MCF 10A (cell line): Measurements from ENCODE around the gene CHGA. TPM values are rescaled to one million over a fixed set of nuclear protein-coding genes. Genes with fewer than 3 reads are reported as not detected.
A peak's percentile ranks its signal among the peaks of the same experiment; 100 is the strongest.

ENCODE experiments used
- BruUV-seq: library from RNA; stranded (reverse); fragments of 400-500 nt; replicated peaks from 2 replicates; lab custom pipeline; 2021; lab: Mats Ljungman, UMichigan
- CTCF ChIA-PET: fragments of 300-600 bp; sonication (Branson Sonifier 250); formaldehyde crosslinking; extraction: SDS; loops from one replicate; lab custom pipeline; 2021; ENCODE audit warnings: antibody characterized with exemption, inconsistent platforms; lab: Yijun Ruan, JAX
- POLR2A ChIA-PET: fragments of 300-600, 350-650 bp; sonication (Branson Sonifier 250); formaldehyde crosslinking; extraction: SDS; loops from one replicate; lab custom pipeline; 2020; ENCODE audit warnings: antibody characterized with exemption, inconsistent platforms; lab: Yijun Ruan, JAX
- DNase-seq: peaks from one replicate; pipeline ENCODE4 v3.0.0-alpha.2; 2018; ENCODE audit not compliant: unreplicated experiment
- H3K27ac Mint-ChIP-seq: one replicate; pipeline ENCODE4 v1.8.0; 2022; ENCODE audit warnings: mild to moderate bottlenecking, low read depth, mixed read lengths; ENCODE audit not compliant: unreplicated experiment
- H3K27me3 Mint-ChIP-seq: one replicate; pipeline ENCODE4 v1.8.0; 2022; ENCODE audit warnings: mixed read lengths; ENCODE audit not compliant: insufficient read depth, unreplicated experiment
- H3K36me3 Mint-ChIP-seq: one replicate; pipeline ENCODE4 v1.8.0; 2022; ENCODE audit warnings: mild to moderate bottlenecking, moderate library complexity, mixed read lengths; ENCODE audit not compliant: insufficient read depth, unreplicated experiment
- H3K4me1 Mint-ChIP-seq: one replicate; pipeline ENCODE4 v1.8.0; 2022; ENCODE audit warnings: mixed read lengths; ENCODE audit not compliant: insufficient read depth, unreplicated experiment
- H3K4me3 Mint-ChIP-seq: one replicate; pipeline ENCODE4 v1.8.0; 2022; ENCODE audit warnings: mild to moderate bottlenecking, moderate library complexity, mixed read lengths; ENCODE audit not compliant: unreplicated experiment
- H3K9me3 Mint-ChIP-seq: one replicate; pipeline ENCODE4 v1.8.0; 2022; ENCODE audit warnings: mixed read lengths; ENCODE audit not compliant: unreplicated experiment
- CTCF ChIP-seq: fragments of 200-600 bp; IDR thresholded peaks from one replicate; pipeline ENCODE4 v1.8.0; 2022; ENCODE audit warnings: antibody characterized with exemption, mild to moderate bottlenecking; ENCODE audit not compliant: unreplicated experiment
- intact Hi-C: fragments of 100-400 bp; cut with micrococcal nuclease; formaldehyde crosslinking; loops from 2 replicates; pipeline ENCODE4 v1.14.1; 2022
- total RNA-seq: library from RNA; stranded (reverse); gene quantifications from 2 replicates; pipeline ENCODE4 v1.2.3, GENCODE V29; 2022

The CHGA gene
- total RNA-seq, 1 experiment from 2014 or later, result 0.35 TPM

GRCh38 chr14:92923744-92924103 lies 774 bp downstream of the CHGA start:
- Mint-ChIP-seq H3K4me1 (peaks cover 20% of the 10 kb centered on the region), H3K36me3 (no peaks in the 10 kb centered on the region), H3K27me3 (peaks cover 33% of the 10 kb centered on the region), H3K9me3 (no peaks in the 10 kb centered on the region), H3K4me3 (no peak overlapping the region), H3K27ac (no peak overlapping the region)
- no TSS peak for BruUV-seq
- CTCF ChIA-PET, result no interaction called here
- no peak for TF ChIP-seq CTCF
- intact Hi-C loops, result no loop called here
- no peak for DNase-seq
- POLR2A ChIA-PET, result interaction anchor here (0.6 kb wide), 1 partner anchor 20 kb away, joined by 3 read pairs; no protein-coding TSS in a partner anchor

- Mint-ChIP-seq H3K36me3 (no peaks in the 10 kb centered on the region), H3K27ac (no peak overlapping the region), H3K4me3 (no peak overlapping the region), H3K4me1 (peaks cover 20% of the 10 kb centered on the region), H3K9me3 (no peaks in the 10 kb centered on the region), H3K27me3 (peaks cover 28% of the 10 kb centered on the region)
- intact Hi-C loops, result no loop called here
- DNase-seq, result no peak
- ChIA-PET POLR2A (interaction anchor here (0.6 kb wide), 1 partner anchor 21 kb away, joined by 3 read pairs; no protein-coding TSS in a partner anchor), CTCF (no interaction called here)
- BruUV-seq, result no TSS peak
- TF ChIP-seq CTCF, result no peak
Observed at GRCh38 chr14:92924247-92924646, 1.3 kb downstream of the CHGA start.

DNA sequence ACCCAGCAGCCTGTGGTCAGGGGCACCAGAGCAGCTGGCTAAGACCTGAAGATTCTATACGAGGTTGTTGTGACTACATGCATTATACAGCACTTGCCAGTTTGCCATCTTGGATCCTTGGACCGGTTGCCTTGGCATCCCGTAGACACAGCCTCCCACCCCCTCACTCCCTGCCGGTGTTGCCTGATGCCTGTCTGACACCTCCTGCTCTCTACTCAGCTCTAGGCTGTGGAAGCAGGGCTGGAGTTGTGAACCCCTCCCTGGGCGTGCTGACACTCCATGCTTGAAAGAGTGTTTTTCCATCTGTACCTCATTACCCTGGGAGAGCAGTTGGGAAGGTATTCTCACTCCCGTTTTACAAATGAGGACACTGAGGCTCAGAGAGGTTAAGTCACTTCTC lies 2.5 kb downstream of the CHGA start:
- Mint-ChIP-seq H3K27ac (no peak overlapping the region), H3K4me1 (peaks cover 20% of the 10 kb centered on the region), H3K27me3 (peaks cover 21% of the 10 kb centered on the region), H3K4me3 (no peak overlapping the region), H3K36me3 (no peaks in the 10 kb centered on the region), H3K9me3 (no peaks in the 10 kb centered on the region)
- DNase-seq, result no peak
- TF ChIP-seq CTCF, result no peak
- no TSS peak for BruUV-seq
- ChIA-PET POLR2A (no interaction called here), CTCF (interaction anchor here (0.7 kb wide), 1 partner anchor 9 kb away, joined by 3 read pairs; no protein-coding TSS in a partner anchor)
- intact Hi-C loops, result loop anchor here (5.0 kb wide), 1 partner anchor 43 kb away; no protein-coding TSS in a partner anchor

DNA sequence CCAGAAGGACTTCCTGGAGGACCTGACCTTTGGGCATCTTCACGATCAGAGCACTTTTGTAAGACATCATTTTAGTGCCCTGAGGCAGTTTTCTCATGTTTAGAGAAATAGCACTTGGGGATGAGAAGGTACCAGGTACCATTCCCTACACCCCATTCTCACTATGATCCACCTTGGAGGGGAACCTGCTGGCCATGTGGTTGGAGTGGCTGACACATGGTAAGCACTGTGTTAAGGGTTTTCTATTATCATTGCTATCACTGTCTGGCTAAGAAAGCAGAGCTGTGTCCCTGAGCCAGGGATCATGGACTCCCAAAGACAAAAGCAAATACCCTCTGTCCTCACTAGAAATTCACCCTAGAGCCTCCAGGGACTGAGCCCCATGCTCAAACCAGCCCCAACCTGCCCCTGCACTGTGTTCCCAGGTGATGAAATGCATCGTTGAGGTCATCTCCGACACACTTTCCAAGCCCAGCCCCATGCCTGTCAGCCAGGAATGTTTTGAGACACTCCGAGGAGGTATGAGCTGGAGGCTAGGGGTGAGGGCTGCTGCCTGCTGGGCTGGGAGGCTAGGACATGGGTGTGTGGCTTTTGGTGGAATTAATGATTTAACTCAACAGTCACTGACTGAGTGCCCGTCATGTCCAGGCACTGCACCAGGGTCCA lies 3.4 kb downstream of the CHGA start:
- ChIA-PET CTCF (interaction anchor here (0.6 to 1.6 kb wide), 3 partner anchors 13 to 50 kb away, joined by 3 to 6 read pairs (median 5); no protein-coding TSS in a partner anchor), POLR2A (interaction anchor here (0.6 to 1.5 kb wide), 7 partner anchors 11 to 820 kb away, joined by 3 to 8 read pairs (median 3); partner anchors contain the start of genes ATXN3, LYSET and MOAP1)
- no peaks in the 10 kb centered on the region for H3K9me3 Mint-ChIP-seq
- DNase-seq, result peak; percentile 93
- intact Hi-C loops, result loop anchor here (5.0 kb wide), 1 partner anchor 44 kb away; no protein-coding TSS in a partner anchor
- BruUV-seq, result no TSS peak
- peak overlapping the region; percentile 93 for H3K27ac Mint-ChIP-seq
- peaks cover 25% of the 10 kb centered on the region for H3K4me1 Mint-ChIP-seq
- H3K4me3 Mint-ChIP-seq, result peak overlapping the region; percentile 24
- no peaks in the 10 kb centered on the region for H3K36me3 Mint-ChIP-seq
- peaks cover 14% of the 10 kb centered on the region for H3K27me3 Mint-ChIP-seq
- TF ChIP-seq CTCF, result no peak
